Measurements from ENCODE around the gene ANTXR2.

Gene ANTXR2

GRCh38 chr4:80065601-80066000, 7.4 kb downstream of the ANTXR2 start:
- no peak for DNase-seq

- DNase-seq, result no peak
These were observed 10.5 kb downstream of the ANTXR2 start for GRCh38 chr4:80062527-80062926.

- DNase-seq, result no peak
These were observed 12.2 kb downstream of the ANTXR2 start for GRCh38 chr4:80060804-80061203.

- DNase-seq, result peak in 4 of 5 donors; percentile 17 to 89 (median 36)
These were observed 14.3 kb downstream of the ANTXR2 start for GRCh38 chr4:80058740-80059139.

GRCh38 chr4:80054375-80054774, 18.7 kb downstream of the ANTXR2 start:
- no peak for DNase-seq

- no peak for DNase-seq
These were observed 19.7 kb downstream of the ANTXR2 start for GRCh38 chr4:80053140-80053910.

GRCh38 chr4:80049813-80050534, 23.1 kb downstream of the ANTXR2 start:
- DNase-seq, result no peak

- no peak for DNase-seq
These were observed 23.6 kb downstream of the ANTXR2 start for GRCh38 chr4:80049402-80049801.

- DNase-seq, result no peak
These were observed 27.2 kb downstream of the ANTXR2 start for GRCh38 chr4:80045786-80046185.

GRCh38 chr4:80043541-80043940, 29.5 kb downstream of the ANTXR2 start:
- DNase-seq, result no peak

- no peak for DNase-seq
These were observed 30.2 kb downstream of the ANTXR2 start for GRCh38 chr4:80042821-80043220.

GRCh38 chr4:80037864-80038263, 35.2 kb downstream of the ANTXR2 start:
- no peak for DNase-seq

- peak in 1 of 5 donors; percentile 56 for DNase-seq
These were observed 35.9 kb downstream of the ANTXR2 start for GRCh38 chr4:80036949-80037685.

- DNase-seq, result no peak
These were observed 36.7 kb downstream of the ANTXR2 start for GRCh38 chr4:80036306-80036705.

- DNase-seq, result peak in 1 of 5 donors; percentile 59
These were observed 37.7 kb downstream of the ANTXR2 start for GRCh38 chr4:80035336-80035735.

GRCh38 chr4:80033581-80033980, 39.4 kb downstream of the ANTXR2 start:
- no peak for DNase-seq

GRCh38 chr4:80029364-80029763, 43.7 kb downstream of the ANTXR2 start:
- DNase-seq, result no peak

GRCh38 chr4:80027611-80028010, 45.4 kb downstream of the ANTXR2 start:
- DNase-seq, result no peak

- DNase-seq, result no peak
These were observed 46.9 kb downstream of the ANTXR2 start for GRCh38 chr4:80026100-80026499.

GRCh38 chr4:80024335-80024734, 48.7 kb downstream of the ANTXR2 start:
- no peak for DNase-seq

GRCh38 chr4:80022282-80022681, 50.7 kb downstream of the ANTXR2 start:
- no peak for DNase-seq

- peak in 1 of 5 donors; percentile 83 for DNase-seq
These were observed 55.7 kb downstream of the ANTXR2 start for GRCh38 chr4:80017125-80017854.

- DNase-seq, result no peak
These were observed 56.5 kb downstream of the ANTXR2 start for GRCh38 chr4:80016506-80016905.

Measured in T-helper 1 cell (primary cell).